Activated CD8-positive, alpha-beta T cell treated with anti-CD3 and anti-CD28 coated beads for 36 hours (primary cell): ENCODE data around the gene CCHCR1. TPM values are rescaled to one million over a fixed set of nuclear protein-coding genes. Genes with fewer than 3 reads are reported as not detected.

Source experiments
- ATAC-seq: fragments of 200-7000 bp; cut with Tn5 transposase; one replicate; pipeline ENCODE4 v1.10.0; 2021; ENCODE audit warnings: mild to moderate bottlenecking, moderate library complexity
- CTCF ChIA-PET: fragments of 350-600 bp; sonication (Branson Sonifier 250); formaldehyde crosslinking; loops from one replicate; lab custom pipeline; 2021; ENCODE audit warnings: antibody characterized with exemption; lab: Charles Lee
- POLR2A ChIA-PET: fragments of 350-600 bp; sonication (Branson Sonifier 250); formaldehyde crosslinking; loops from one replicate; lab custom pipeline; 2021; ENCODE audit warnings: antibody characterized with exemption; lab: Charles Lee
- DNase-seq: peaks from one replicate; pipeline ENCODE4 v3.0.0-alpha.2; 2020
- H3K27ac Mint-ChIP-seq: one replicate; pipeline ENCODE4 v1.8.0; 2021; ENCODE audit warnings: mild to moderate bottlenecking, mixed read lengths
- H3K27me3 Mint-ChIP-seq: one replicate; pipeline ENCODE4 v1.8.0; 2021; ENCODE audit warnings: mixed read lengths
- H3K36me3 Mint-ChIP-seq: one replicate; pipeline ENCODE4 v1.8.0; 2021; ENCODE audit warnings: low read depth, mixed read lengths
- H3K4me1 Mint-ChIP-seq: one replicate; pipeline ENCODE4 v1.8.0; 2021; ENCODE audit warnings: low read depth, mixed read lengths
- H3K4me3 Mint-ChIP-seq: one replicate; pipeline ENCODE4 v1.8.0; 2021; ENCODE audit warnings: mild to moderate bottlenecking, moderate library complexity, mixed read lengths
- H3K9me3 Mint-ChIP-seq: one replicate; pipeline ENCODE4 v1.8.0; 2021; ENCODE audit warnings: mixed read lengths
- CTCF ChIP-seq: fragments of 200-600 bp; IDR thresholded peaks from one replicate; pipeline ENCODE4 v1.8.0; 2022; ENCODE audit warnings: antibody characterized with exemption, mild to moderate bottlenecking
- intact Hi-C: fragments of 100-400 bp; cut with micrococcal nuclease; formaldehyde crosslinking; loops from one replicate; pipeline ENCODE4 v1.10.0; 2022
- total RNA-seq, 2 experiments: library from RNA; stranded (reverse); gene quantifications; one replicate each; pipeline ENCODE4 v1.2.3, GENCODE V29; 2021

CCHCR1 gene
- total RNA-seq, 2 experiments from 2014 or later, result 39.2 to 39.8 TPM

- ATAC-seq, result no peak
- no peaks in the 10 kb centered on the region for H3K9me3 Mint-ChIP-seq
- ChIA-PET CTCF (interaction anchor here (0.9 to 7.6 kb wide), 11 partner anchors 8 to 611 kb away, joined by 3 to 55 read pairs (median 4); no protein-coding TSS in a partner anchor), POLR2A (interaction anchor here (0.6 to 1.5 kb wide), 4 partner anchors 13 to 448 kb away, joined by 3 to 5 read pairs (median 3); no protein-coding TSS in a partner anchor)
- TF ChIP-seq CTCF, result no peak
- H3K4me1 Mint-ChIP-seq, result peaks cover 36% of the 10 kb centered on the region
- no peak overlapping the region for H3K4me3 Mint-ChIP-seq
- H3K36me3 Mint-ChIP-seq, result no peaks in the 10 kb centered on the region
- DNase-seq, result no peak
- intact Hi-C loops, result no loop called here
- no peaks in the 10 kb centered on the region for H3K27me3 Mint-ChIP-seq
- no peak overlapping the region for H3K27ac Mint-ChIP-seq
Measured at GRCh38 chr6:31092769-31093505, 64.7 kb downstream of the CCHCR1 start.

Other genes starting within 250 kb of the CCHCR1 start
- 10 to 100 TPM; 37.1 to 41.9 TPM for gene GTF2H4, start 249.6 kb downstream of the CCHCR1 start, total RNA-seq
- gene VARS2, start 243.6 kb downstream of the CCHCR1 start, total RNA-seq, result 10 to 100 TPM; 83.0 to 84.0 TPM
- not detected for gene SFTA2, start 225.6 kb downstream of the CCHCR1 start, total RNA-seq
- gene MUCL3, start 216.8 kb downstream of the CCHCR1 start, total RNA-seq, result not detected
- gene MUC21, start 174.1 kb downstream of the CCHCR1 start, total RNA-seq, result not detected
- gene MUC22, start 147.3 kb downstream of the CCHCR1 start, total RNA-seq, result not detected
- gene C6orf15, start 45.2 kb downstream of the CCHCR1 start, total RNA-seq, result not detected
- gene PSORS1C1, start 43.0 kb downstream of the CCHCR1 start, total RNA-seq, result not detected
- gene CDSN, start 37.4 kb downstream of the CCHCR1 start, total RNA-seq, result not detected
- not detected for gene PSORS1C2, start 18.7 kb downstream of the CCHCR1 start, total RNA-seq
- 10 to 100 TPM; 91.9 to 92.9 TPM for gene TCF19, start 787 bp upstream of the CCHCR1 start, total RNA-seq
- gene POU5F1, start 12.9 kb upstream of the CCHCR1 start, total RNA-seq, result not detected
- gene HLA-C, start 114.3 kb upstream of the CCHCR1 start, total RNA-seq, result 100 to 1,000 TPM; 833 to 860 TPM
- gene HLA-B, start 199.4 kb upstream of the CCHCR1 start, total RNA-seq, result 1,000 to 10,000 TPM; 2,892 to 2,968 TPM
- 1 to 10 TPM; 5.6 to 6.0 TPM for gene MICA, start 245.8 kb upstream of the CCHCR1 start, total RNA-seq